HepG2 (cell line): ENCODE data around the gene POLQ.

Source experiments
- CTCF ChIP-seq: sonication (generic); formaldehyde crosslinking; IDR thresholded peaks from 2 replicates; pipeline ENCODE4 v1.5.0; 2020; ENCODE audit warnings: mild to moderate bottlenecking, missing genetic modification reagents, moderate library complexity
- HDAC1 ChIP-seq: sonication (generic); formaldehyde crosslinking; IDR thresholded peaks from 2 replicates; pipeline ENCODE4 v1.5.1; 2020; ENCODE audit warnings: mild to moderate bottlenecking, missing genetic modification reagents
- HOXD1 ChIP-seq: sonication (generic); formaldehyde crosslinking; IDR thresholded peaks from 2 replicates; pipeline ENCODE4 v1.5.0; 2020; ENCODE audit warnings: missing genetic modification reagents
- RAD21 ChIP-seq: fragments of 450-650 bp; formaldehyde crosslinking; IDR thresholded peaks from 2 replicates; pipeline ENCODE4 v1.5.0; 2020; ENCODE audit warnings: mild to moderate bottlenecking
- SRF ChIP-seq: IDR thresholded peaks from 2 replicates; pipeline ENCODE4 v1.6.1; 2011; ENCODE audit warnings: mild to moderate bottlenecking, low read depth, low read length, moderate library complexity
- TBL1XR1 ChIP-seq: fragments of 150-350 bp; IDR thresholded peaks from 2 replicates; pipeline ENCODE4 v1.6.1; 2014; ENCODE audit warnings: borderline replicate concordance, low read length; ENCODE audit not compliant: partially characterized antibody
- TEAD2 ChIP-seq: sonication (generic); formaldehyde crosslinking; IDR thresholded peaks from 2 replicates; pipeline ENCODE4 v1.9.0; 2021; ENCODE audit warnings: missing genetic modification reagents
- ZFP36 ChIP-seq: fragments of 150-350 bp; IDR thresholded peaks from 2 replicates; pipeline ENCODE4 v1.6.1; 2018; ENCODE audit warnings: borderline replicate concordance, low read length, low read depth; ENCODE audit not compliant: partially characterized antibody
- ZMYM2 ChIP-seq: sonication (generic); formaldehyde crosslinking; IDR thresholded peaks from 2 replicates; pipeline ENCODE4 v1.8.0; 2022; ENCODE audit warnings: mild to moderate bottlenecking, missing genetic modification reagents
- ZNF512 ChIP-seq: sonication (generic); formaldehyde crosslinking; IDR thresholded peaks from 2 replicates; pipeline ENCODE4 v1.4.0; 2020; ENCODE audit warnings: mild to moderate bottlenecking, missing genetic modification reagents
- ZNF704 ChIP-seq: sonication (generic); formaldehyde crosslinking; IDR thresholded peaks from 2 replicates; pipeline ENCODE4 v1.8.1; 2023; ENCODE audit warnings: mild to moderate bottlenecking, inconsistent platforms, moderate library complexity, missing genetic modification reagents, borderline replicate concordance

GRCh38 chr3:121477589-121477988, 68.2 kb downstream of the POLQ start:
- TF ChIP-seq SRF: no peak
- no peak for TF ChIP-seq TEAD2
- TF ChIP-seq ZFP36: no peak
- no peak for TF ChIP-seq ZNF704 (CRISPR knock-in tag)
- TF ChIP-seq TBL1XR1: no peak
- no peak for TF ChIP-seq CTCF (CRISPR knock-in tag)
- no peak for TF ChIP-seq HDAC1 (CRISPR knock-in tag)
- no peak for TF ChIP-seq RAD21 (CRISPR knock-in tag)
- TF ChIP-seq ZNF512 (CRISPR knock-in tag): no peak
- TF ChIP-seq ZMYM2 (CRISPR knock-in tag): no peak
- TF ChIP-seq HOXD1 (CRISPR knock-in tag): no peak
